Measurements from ENCODE around the gene NDUFA12.
A peak's percentile ranks its signal among the peaks of the same experiment; 100 is the strongest.

Gene NDUFA12

GRCh38 chr12:94970560-94970959 is 32.9 kb downstream of the NDUFA12 start:
- DNase-seq (ENCODE audit: low spot score in 2 of 2) (no peak), ATAC-seq (ENCODE audit: low read depth) (no peak)
- H3K27ac Mint-ChIP-seq: no peak overlapping the region
- H3K36me3 Mint-ChIP-seq: peaks cover 34% of the 10 kb centered on the region
- H3K4me1 Mint-ChIP-seq: peaks cover 21% of the 10 kb centered on the region
- no peaks in the 10 kb centered on the region for H3K27me3 Mint-ChIP-seq
- no peak overlapping the region for H3K4me3 Mint-ChIP-seq
- H3K9me3 Mint-ChIP-seq: no peaks in the 10 kb centered on the region

GRCh38 chr12:94969424-94969823 is 34.1 kb downstream of the NDUFA12 start:
- Mint-ChIP-seq H3K4me3 (no peak overlapping the region), H3K27me3 (no peaks in the 10 kb centered on the region), H3K27ac (peak overlapping the region; percentile 3), H3K36me3 (peaks cover 29% of the 10 kb centered on the region), H3K4me1 (peaks cover 21% of the 10 kb centered on the region), H3K9me3 (no peaks in the 10 kb centered on the region)
- peak; percentile 92 for ATAC-seq (ENCODE audit: low read depth)
- DNase-seq (ENCODE audit: low spot score in 2 of 2): peak in 1 of 2 donors; percentile 6

GRCh38 chr12:94965982-94966630 is 37.4 kb downstream of the NDUFA12 start:
- H3K27me3 Mint-ChIP-seq: no peaks in the 10 kb centered on the region
- peaks cover 21% of the 10 kb centered on the region for H3K4me1 Mint-ChIP-seq
- H3K36me3 Mint-ChIP-seq: peaks cover 9% of the 10 kb centered on the region

DNA sequence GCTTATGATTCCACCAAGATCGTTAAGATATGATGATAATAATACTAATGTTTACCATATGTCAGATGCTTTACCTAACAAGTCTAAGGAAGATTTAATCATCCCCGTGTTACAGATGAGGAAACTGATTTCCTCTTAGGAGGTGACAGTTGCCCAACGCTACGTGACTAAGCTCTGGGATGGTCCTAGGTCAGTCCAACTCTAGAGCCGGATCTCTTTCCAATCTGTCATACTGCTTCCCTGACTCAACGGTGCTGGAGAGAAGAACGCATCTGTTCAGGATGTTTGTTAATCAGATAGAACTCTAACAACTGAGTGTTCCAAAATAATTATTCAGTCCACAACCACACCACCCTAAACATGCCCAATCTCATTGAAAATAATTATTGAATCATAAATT is 39.8 kb downstream of the NDUFA12 start:
- no peak overlapping the region for H3K27ac Mint-ChIP-seq
- ATAC-seq (ENCODE audit: low read depth) (no peak), DNase-seq (ENCODE audit: low spot score in 2 of 2) (no peak)
- H3K27me3 Mint-ChIP-seq: no peaks in the 10 kb centered on the region
- no peaks in the 10 kb centered on the region for H3K9me3 Mint-ChIP-seq
- peaks cover 4% of the 10 kb centered on the region for H3K36me3 Mint-ChIP-seq
- no peak overlapping the region for H3K4me3 Mint-ChIP-seq
- H3K4me1 Mint-ChIP-seq: peaks cover 11% of the 10 kb centered on the region

More at GRCh38 chr12:94965982-94966630, 37.4 kb downstream of the NDUFA12 start:
- Mint-ChIP-seq H3K4me3 (no peak overlapping the region), H3K27ac (no peak overlapping the region), H3K9me3 (no peaks in the 10 kb centered on the region)
- no peak for ATAC-seq (ENCODE audit: low read depth)
- no peak for DNase-seq (ENCODE audit: low spot score in 2 of 2)

DNA sequence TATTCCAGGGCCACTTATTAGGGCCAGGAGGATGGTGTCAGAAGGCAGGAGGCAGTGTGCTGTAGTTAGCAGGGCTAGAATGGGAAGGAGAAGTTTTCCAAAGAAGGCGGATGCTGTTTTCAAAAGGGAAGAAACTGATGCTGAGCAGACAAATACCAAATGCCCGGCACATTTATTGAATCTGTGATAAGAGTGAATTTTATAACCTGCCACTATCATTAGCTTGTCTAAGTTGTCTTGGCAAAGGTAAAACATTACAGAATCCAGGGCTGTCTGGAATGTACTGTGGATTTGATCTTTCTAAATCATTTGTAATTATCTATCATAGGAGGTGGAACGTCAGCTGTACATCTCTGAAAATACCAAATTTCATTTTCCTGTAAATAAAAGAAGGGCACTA is 40.8 kb downstream of the NDUFA12 start:
- Mint-ChIP-seq H3K4me1 (peaks cover 8% of the 10 kb centered on the region), H3K9me3 (no peaks in the 10 kb centered on the region), H3K27me3 (no peaks in the 10 kb centered on the region), H3K4me3 (no peak overlapping the region), H3K27ac (no peak overlapping the region), H3K36me3 (peaks cover 3% of the 10 kb centered on the region)
- no peak for DNase-seq (ENCODE audit: low spot score in 2 of 2)
- ATAC-seq (ENCODE audit: low read depth): no peak

- H3K9me3 Mint-ChIP-seq: no peaks in the 10 kb centered on the region
- H3K27ac Mint-ChIP-seq: no peak overlapping the region
- H3K36me3 Mint-ChIP-seq: peaks cover 1% of the 10 kb centered on the region
- ATAC-seq (ENCODE audit: low read depth) (no peak), DNase-seq (ENCODE audit: low spot score in 2 of 2) (no peak)
- H3K4me1 Mint-ChIP-seq: peaks cover 4% of the 10 kb centered on the region
- no peak overlapping the region for H3K4me3 Mint-ChIP-seq
- H3K27me3 Mint-ChIP-seq: no peaks in the 10 kb centered on the region
Measured at GRCh38 chr12:94961911-94962310, 41.6 kb downstream of the NDUFA12 start.

GRCh38 chr12:94961256-94961824 is 42.2 kb downstream of the NDUFA12 start:
- Mint-ChIP-seq H3K27me3 (no peaks in the 10 kb centered on the region), H3K27ac (no peak overlapping the region), H3K36me3 (peaks cover 1% of the 10 kb centered on the region), H3K4me3 (no peak overlapping the region), H3K4me1 (peaks cover 4% of the 10 kb centered on the region), H3K9me3 (no peaks in the 10 kb centered on the region)
- ATAC-seq (ENCODE audit: low read depth) (no peak), DNase-seq (ENCODE audit: low spot score in 2 of 2) (no peak)

DNA sequence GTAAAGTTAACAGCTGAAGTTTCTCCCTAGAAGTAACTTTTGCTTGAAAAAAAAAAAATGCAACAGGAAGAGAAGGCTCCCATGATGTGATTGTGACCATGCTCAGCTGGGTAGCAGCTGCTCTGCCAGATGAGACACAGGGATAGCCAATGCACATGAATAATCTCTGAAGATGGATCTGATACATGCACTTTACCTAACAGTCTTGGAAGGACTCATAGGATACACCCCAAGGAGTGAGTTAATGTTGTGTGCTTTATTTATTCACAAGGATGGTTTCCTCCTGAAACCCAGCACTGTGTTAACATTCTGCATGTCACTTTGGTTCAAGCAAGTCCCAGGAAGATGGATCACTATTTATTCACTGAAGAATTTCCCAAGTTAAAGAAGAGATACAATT is 46.5 kb downstream of the NDUFA12 start:
- Mint-ChIP-seq H3K4me3 (no peak overlapping the region), H3K27ac (no peak overlapping the region), H3K4me1 (peaks cover 4% of the 10 kb centered on the region), H3K36me3 (peaks cover 1% of the 10 kb centered on the region), H3K27me3 (peaks cover 1% of the 10 kb centered on the region), H3K9me3 (no peaks in the 10 kb centered on the region)
- no peak for ATAC-seq (ENCODE audit: low read depth)
- no peak for DNase-seq (ENCODE audit: low spot score in 2 of 2)

DNA sequence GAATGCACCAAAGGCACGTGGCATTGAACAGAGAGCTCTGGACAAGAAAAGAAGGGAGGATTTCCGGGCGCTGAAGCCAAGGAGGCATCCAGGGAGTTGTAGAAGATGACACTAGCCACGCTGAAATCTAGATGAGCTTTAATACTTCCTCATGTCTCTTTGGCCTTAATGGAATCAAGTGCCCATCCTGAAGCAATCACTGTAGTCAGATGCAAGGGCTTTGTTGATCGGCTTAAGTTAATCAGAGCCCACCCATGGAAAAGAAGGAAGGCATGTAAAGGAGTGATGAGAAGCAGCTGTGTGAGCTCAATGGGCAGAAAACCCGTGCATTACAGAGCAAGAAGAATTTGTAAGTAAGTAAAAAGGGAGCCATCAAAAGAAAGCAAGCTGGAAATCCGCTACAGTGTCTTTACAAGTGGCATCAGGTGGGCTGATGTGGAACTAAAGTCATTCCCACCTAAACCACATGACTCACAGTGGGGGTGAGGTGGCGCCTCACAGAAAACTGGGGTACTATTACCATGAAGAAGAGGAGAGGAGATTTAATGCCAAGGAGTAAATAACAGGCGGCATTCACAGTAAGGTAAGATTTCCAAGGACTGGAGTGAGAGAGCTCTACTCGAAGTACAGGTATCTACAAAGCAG is 48.4 kb downstream of the NDUFA12 start:
- DNase-seq (ENCODE audit: low spot score in 2 of 2): no peak
- Mint-ChIP-seq H3K4me3 (no peak overlapping the region), H3K27me3 (peaks cover 3% of the 10 kb centered on the region), H3K27ac (no peak overlapping the region), H3K4me1 (peaks cover 4% of the 10 kb centered on the region), H3K36me3 (peaks cover 1% of the 10 kb centered on the region), H3K9me3 (no peaks in the 10 kb centered on the region)
- ATAC-seq (ENCODE audit: low read depth): no peak

DNA sequence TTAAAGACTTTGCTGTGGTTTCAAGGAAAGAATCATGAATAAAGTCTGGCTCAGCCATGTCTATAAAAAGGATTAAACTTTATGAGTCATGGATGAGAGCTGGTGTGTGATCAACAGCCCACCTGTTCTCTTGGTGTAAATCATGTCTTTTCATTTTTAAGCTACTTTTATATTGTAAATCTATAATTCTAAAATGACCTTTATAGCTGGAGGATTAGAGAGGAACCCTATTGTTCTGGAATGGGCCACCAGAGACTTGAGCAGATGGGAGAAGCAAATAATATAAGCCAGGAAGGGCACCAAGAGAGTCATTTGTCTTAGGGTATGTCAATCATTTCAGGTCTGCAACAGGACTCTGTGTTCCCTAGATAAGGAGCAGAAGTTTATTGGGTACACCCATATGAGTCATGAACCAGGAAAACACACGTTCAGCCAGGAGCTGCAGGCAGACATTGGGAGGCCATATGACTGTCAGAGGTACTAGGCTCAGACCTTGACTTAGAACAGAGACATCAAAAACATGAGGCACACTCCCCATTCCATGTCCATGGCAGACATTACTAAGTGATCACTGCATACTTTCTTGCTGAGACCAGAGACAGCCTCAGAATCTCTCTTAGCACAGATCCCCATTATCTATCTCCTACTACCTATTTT is 49.3 kb downstream of the NDUFA12 start:
- no peak for ATAC-seq (ENCODE audit: low read depth)
- no peak for DNase-seq (ENCODE audit: low spot score in 2 of 2)
- Mint-ChIP-seq H3K9me3 (no peaks in the 10 kb centered on the region), H3K4me1 (no peaks in the 10 kb centered on the region), H3K27ac (no peak overlapping the region), H3K4me3 (no peak overlapping the region), H3K27me3 (peaks cover 4% of the 10 kb centered on the region), H3K36me3 (no peaks in the 10 kb centered on the region)

DNA sequence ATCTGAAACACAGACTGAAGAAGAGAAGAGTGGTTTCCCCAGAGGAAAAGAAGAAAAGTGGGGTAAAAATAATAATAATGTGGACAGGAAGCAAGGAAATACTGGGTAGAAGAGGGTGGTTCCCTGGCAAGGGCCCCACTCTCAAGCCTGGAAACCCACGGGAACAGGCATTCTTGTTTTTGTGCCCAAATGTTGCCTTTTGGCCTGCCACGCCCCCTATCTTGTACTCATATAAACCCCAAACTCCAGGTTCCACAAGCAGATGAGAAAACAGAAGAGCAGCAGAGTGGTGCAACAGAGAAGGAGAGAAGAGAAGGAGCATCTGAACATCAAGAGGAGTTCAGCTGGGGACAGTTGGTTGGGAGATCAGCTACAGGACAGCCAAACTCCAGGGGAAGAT is 51.2 kb downstream of the NDUFA12 start:
- H3K4me3 Mint-ChIP-seq: no peak overlapping the region
- no peak overlapping the region for H3K27ac Mint-ChIP-seq
- ATAC-seq (ENCODE audit: low read depth): no peak
- peaks cover 3% of the 10 kb centered on the region for H3K4me1 Mint-ChIP-seq
- no peaks in the 10 kb centered on the region for H3K36me3 Mint-ChIP-seq
- peaks cover 5% of the 10 kb centered on the region for H3K27me3 Mint-ChIP-seq
- DNase-seq (ENCODE audit: low spot score in 2 of 2): no peak
- H3K9me3 Mint-ChIP-seq: no peaks in the 10 kb centered on the region

- H3K4me3 Mint-ChIP-seq: no peak overlapping the region
- no peak for ATAC-seq (ENCODE audit: low read depth)
Measured at GRCh38 chr12:94951071-94951934, 52.2 kb downstream of the NDUFA12 start.

GRCh38 chr12:94948232-94948810 is 55.2 kb downstream of the NDUFA12 start:
- Mint-ChIP-seq H3K4me1 (peaks cover 7% of the 10 kb centered on the region), H3K27ac (no peak overlapping the region), H3K9me3 (peaks cover 8% of the 10 kb centered on the region), H3K27me3 (peaks cover 4% of the 10 kb centered on the region), H3K4me3 (no peak overlapping the region), H3K36me3 (peaks cover 7% of the 10 kb centered on the region)
- DNase-seq (ENCODE audit: low spot score in 2 of 2): no peak
- no peak for ATAC-seq (ENCODE audit: low read depth)

More at GRCh38 chr12:94951071-94951934, 52.2 kb downstream of the NDUFA12 start:
- Mint-ChIP-seq H3K27me3 (peaks cover 5% of the 10 kb centered on the region), H3K36me3 (no peaks in the 10 kb centered on the region), H3K9me3 (no peaks in the 10 kb centered on the region), H3K27ac (no peak overlapping the region), H3K4me1 (peaks cover 3% of the 10 kb centered on the region)
- no peak for DNase-seq (ENCODE audit: low spot score in 2 of 2)
